Right lobe of liver (tissue), 6 donors: Measurements from ENCODE around the gene NFKBIL1. TPM values are rescaled to one million over a fixed set of nuclear protein-coding genes. Genes with fewer than 3 reads are reported as not detected.

ENCODE experiments used
- ATAC-seq, 4 donors: fragments of 200-7000 bp; cut with Tn5 transposase; one replicate each; pipeline ENCODE4 v1.9.1; 2020; ENCODE audit warnings: mild to moderate bottlenecking in 4 of 4, moderate library complexity in 4 of 4
- DNase-seq, 3 donors: peaks; one replicate each; pipeline ENCODE4 v3.0.0-alpha.2; 2020
- H3K27ac ChIP-seq, 3 donors: fragments of 200-600 bp; one replicate each; pipeline ENCODE4 v1.8.0; 2022
- H3K27me3 ChIP-seq, 2 donors: fragments of 200-600 bp; one replicate each; pipeline ENCODE4 v1.8.0; 2022
- H3K36me3 ChIP-seq, 4 donors: fragments of 200-600 bp; sonication (generic) in 1 of 4; one replicate each; pipeline versions ENCODE4 v1.5.1 to v1.8.0; 2017 to 2022; ENCODE audit warnings: control low read depth in 1 of 4
- H3K4me1 ChIP-seq, 4 donors: fragments of 200-600 bp; sonication (generic) in 1 of 4; one replicate each; pipeline versions ENCODE4 v1.5.1 to v1.8.0; 2017 to 2022; ENCODE audit warnings: control low read depth in 1 of 4
- H3K4me3 ChIP-seq, 3 donors: fragments of 200-600 bp; one replicate each; pipeline ENCODE4 v1.8.0; 2022
- H3K9me3 ChIP-seq, 4 donors: fragments of 200-600 bp; sonication (generic) in 1 of 4; one replicate each; pipeline versions ENCODE4 v1.5.1 to v1.8.0; 2017 to 2022; ENCODE audit warnings: control low read depth in 1 of 4
- POLR2A ChIP-seq: fragments of 450-650 bp; IDR thresholded peaks from one replicate; pipeline ENCODE4 v1.6.1; 2017; ENCODE audit warnings: antibody characterized with exemption, mild to moderate bottlenecking
- WGBS: methylation state at CpG from one replicate; pipeline ENCODE4 v1.1.6; 2018; ENCODE audit warnings: low coverage, low lambda C conversion rate; ENCODE audit not compliant: insufficient coverage; ENCODE audit errors: missing lambda C conversion rate; 5-methylcytosine and 5-hydroxymethylcytosine counted together
- intact Hi-C, 2 donors: fragments of 100-400 bp; cut with DNase I; formaldehyde crosslinking; loops; one replicate each; pipeline versions ENCODE4 v1.11.2 to v1.14.1; 2022
- small RNA-seq, 2 experiments: library from RNA; depleted of rRNA; stranded (forward); fragments of <200 nt; gene quantifications; one replicate each; pipeline ENCODE3, GENCODE V24; 2016
- total RNA-seq, 6 experiments: library from RNA; depleted of rRNA in 2 of 6; stranded (reverse); fragments of >200 nt in 2 of 6; fragmentation: NEBNext Ultra II Directional in 3 of 6; extraction: Animal tissue kit (Norgen Biotek cat#: 25700) in 3 of 6; gene quantifications; one replicate each; pipeline versions ENCODE4 v1.1.0 to v1.2.4, GENCODE V29; 2016 to 2023
- donor health status: DM: no; HTN: yes; CAD: no.
- donor health status: DM: no; HTN: no; CAD: no.
- donor health status: DM: no; HTN: no; CAD: no.
- donor health status: DM: no; HTN: yes; CAD: no.
- donor health status: DM: no; HTN: yes; CAD: no.

NFKBIL1 gene
- total RNA-seq, 6 experiments from 2014 or later = 7.5 to 10.2 (median 8.3) TPM

GRCh38 chr6:31607317-31607716 lies 59.9 kb downstream of the NFKBIL1 start:
- Histone ChIP-seq H3K27me3 (no peaks in the 10 kb centered on the region), H3K4me1 (no peaks in the 10 kb centered on the region), H3K27ac (no peak overlapping the region), H3K4me3 (no peak overlapping the region), H3K9me3 (no peaks in the 10 kb centered on the region), H3K36me3 (no peaks in the 10 kb centered on the region)
- ATAC-seq (no peak), DNase-seq (no peak)
- WGBS = 57% methylated on average over 1 of the region's 1 CpG
- no peak for TF ChIP-seq POLR2A
- intact Hi-C loops = no loop called here

Small RNA genes within 50 kb of the gene (small RNA-seq; reads per million reads assigned to genes)
- gene AL663061.1 (0 reads per million in 2 experiments), gene SNORD117 (171 to 194 reads per million in 2 experiments), gene SNORD84 (0 reads per million in 2 experiments)

Other genes starting within 250 kb of the NFKBIL1 start
- 1,000 to 10,000 TPM in 1 of 6 experiments, 100 to 1,000 TPM in 5; 232 to 1,122 (median 585) TPM for gene HLA-B, start 190.4 kb upstream of the NFKBIL1 start, total RNA-seq
- 10 to 100 TPM in 1 of 6 experiments, 1 to 10 TPM in 5; 2.5 to 10.9 (median 6.1) TPM for gene MICA, start 144.0 kb upstream of the NFKBIL1 start, total RNA-seq
- 1 to 10 TPM in 4 of 6 experiments, under 1 TPM in 2; 0.48 to 2.0 (median 1.2) TPM for gene MICB, start 49.5 kb upstream of the NFKBIL1 start, total RNA-seq
- not detected for gene MCCD1, start 18.6 kb upstream of the NFKBIL1 start, total RNA-seq
- 100 to 1,000 TPM in 3 of 6 experiments, 10 to 100 TPM in 3; 85.2 to 145 (median 102) TPM for gene DDX39B, start 5.6 kb upstream of the NFKBIL1 start, total RNA-seq
- gene ATP6V1G2, start 1.0 kb upstream of the NFKBIL1 start, total RNA-seq = under 1 TPM in 3 of 6 experiments, not detected in 3; 0.29 to 0.43 (median 0.42) TPM
- gene LTA, start 24.7 kb downstream of the NFKBIL1 start, total RNA-seq = under 1 TPM in 1 of 6 experiments, not detected in 5; 0.20 TPM
- 1 to 10 TPM in 1 of 6 experiments, under 1 TPM in 1, not detected in 4; 0.15 to 1.0 TPM for gene TNF, start 28.0 kb downstream of the NFKBIL1 start, total RNA-seq
- 1 to 10 TPM in 2 of 6 experiments, under 1 TPM in 4; 0.28 to 2.2 (median 0.62) TPM for gene LTB, start 34.8 kb downstream of the NFKBIL1 start, total RNA-seq
- gene LST1, start 38.7 kb downstream of the NFKBIL1 start, total RNA-seq = 10 to 100 TPM in 1 of 6 experiments, 1 to 10 TPM in 5; 1.5 to 21.5 (median 6.7) TPM
- under 1 TPM in 3 of 6 experiments, not detected in 3; 0.20 to 0.55 (median 0.46) TPM for gene NCR3, start 45.4 kb downstream of the NFKBIL1 start, total RNA-seq
- 10 to 100 TPM in 4 of 6 experiments, 1 to 10 TPM in 2; 6.7 to 28.5 (median 13.0) TPM for gene AIF1, start 67.6 kb downstream of the NFKBIL1 start, total RNA-seq
- gene PRRC2A, start 73.1 kb downstream of the NFKBIL1 start, total RNA-seq = 10 to 100 TPM; 34.7 to 59.6 (median 39.4) TPM
- gene BAG6, start 105.1 kb downstream of the NFKBIL1 start, total RNA-seq = 100 to 1,000 TPM; 114 to 196 (median 142) TPM
- gene APOM, start 108.3 kb downstream of the NFKBIL1 start, total RNA-seq = 100 to 1,000 TPM; 100 to 182 (median 116) TPM
- 1 to 10 TPM; 6.6 to 8.7 (median 7.6) TPM for gene C6orf47, start 113.2 kb downstream of the NFKBIL1 start, total RNA-seq
- gene GPANK1, start 117.4 kb downstream of the NFKBIL1 start, total RNA-seq = 10 to 100 TPM in 1 of 6 experiments, 1 to 10 TPM in 5; 6.4 to 10.0 (median 8.0) TPM
- 100 to 1,000 TPM in 2 of 6 experiments, 10 to 100 TPM in 4; 52.5 to 171 (median 64.5) TPM for gene CSNK2B, start 118.5 kb downstream of the NFKBIL1 start, total RNA-seq
- gene LY6G5B, start 122.4 kb downstream of the NFKBIL1 start, total RNA-seq = 1 to 10 TPM in 5 of 6 experiments, under 1 TPM in 1; 0.98 to 5.7 (median 2.6) TPM
- gene LY6G5C, start 133.5 kb downstream of the NFKBIL1 start, total RNA-seq = 1 to 10 TPM in 3 of 6 experiments, under 1 TPM in 3; 0.68 to 1.6 (median 1.2) TPM
- gene ABHD16A, start 155.7 kb downstream of the NFKBIL1 start, total RNA-seq = 10 to 100 TPM; 29.7 to 34.8 (median 31.2) TPM
- not detected for gene LY6G6F, start 159.3 kb downstream of the NFKBIL1 start, total RNA-seq
- not detected for gene LY6G6D, start 167.7 kb downstream of the NFKBIL1 start, total RNA-seq
- not detected for gene LY6G6C, start 174.1 kb downstream of the NFKBIL1 start, total RNA-seq
- gene MPIG6B, start 175.8 kb downstream of the NFKBIL1 start, total RNA-seq = under 1 TPM in 2 of 6 experiments, not detected in 4; 0.33 to 0.56 TPM
- gene DDAH2, start 181.7 kb downstream of the NFKBIL1 start, total RNA-seq = 10 to 100 TPM; 16.3 to 27.5 (median 19.1) TPM
- gene CLIC1, start 188.9 kb downstream of the NFKBIL1 start, total RNA-seq = 100 to 1,000 TPM in 1 of 6 experiments, 10 to 100 TPM in 5; 36.7 to 123 (median 62.0) TPM
- 1 to 10 TPM; 3.2 to 8.5 (median 4.3) TPM for gene MSH5, start 192.4 kb downstream of the NFKBIL1 start, total RNA-seq
- gene SAPCD1, start 215.0 kb downstream of the NFKBIL1 start, total RNA-seq = 1 to 10 TPM in 2 of 6 experiments, under 1 TPM in 3, not detected in 1; 0.62 to 1.6 (median 0.90) TPM
- gene VWA7, start 229.7 kb downstream of the NFKBIL1 start, total RNA-seq = 1 to 10 TPM; 1.2 to 5.2 (median 2.7) TPM
- gene VARS1, start 248.1 kb downstream of the NFKBIL1 start, total RNA-seq = 10 to 100 TPM; 31.0 to 58.1 (median 41.0) TPM